NCI-H510A treated with DMSO at 0.1 percent for 48 hours (cell line): ENCODE measurements around the gene MSRB1.
"Not testable (repeated sequence)": the region's sequence is repeated elsewhere in the genome, so short reads cannot be mapped to it uniquely, and the experiment has no call there.

Source experiments
- DNase-seq: peaks from one replicate; lab custom pipeline; 2025; lab: John Stamatoyannopoulos, UW

MSRB1 gene

GRCh38 chr16:1960665-1961630 lies 17.9 kb upstream of the MSRB1 start:
- DNase-seq, result peak; percentile 31

DNA sequence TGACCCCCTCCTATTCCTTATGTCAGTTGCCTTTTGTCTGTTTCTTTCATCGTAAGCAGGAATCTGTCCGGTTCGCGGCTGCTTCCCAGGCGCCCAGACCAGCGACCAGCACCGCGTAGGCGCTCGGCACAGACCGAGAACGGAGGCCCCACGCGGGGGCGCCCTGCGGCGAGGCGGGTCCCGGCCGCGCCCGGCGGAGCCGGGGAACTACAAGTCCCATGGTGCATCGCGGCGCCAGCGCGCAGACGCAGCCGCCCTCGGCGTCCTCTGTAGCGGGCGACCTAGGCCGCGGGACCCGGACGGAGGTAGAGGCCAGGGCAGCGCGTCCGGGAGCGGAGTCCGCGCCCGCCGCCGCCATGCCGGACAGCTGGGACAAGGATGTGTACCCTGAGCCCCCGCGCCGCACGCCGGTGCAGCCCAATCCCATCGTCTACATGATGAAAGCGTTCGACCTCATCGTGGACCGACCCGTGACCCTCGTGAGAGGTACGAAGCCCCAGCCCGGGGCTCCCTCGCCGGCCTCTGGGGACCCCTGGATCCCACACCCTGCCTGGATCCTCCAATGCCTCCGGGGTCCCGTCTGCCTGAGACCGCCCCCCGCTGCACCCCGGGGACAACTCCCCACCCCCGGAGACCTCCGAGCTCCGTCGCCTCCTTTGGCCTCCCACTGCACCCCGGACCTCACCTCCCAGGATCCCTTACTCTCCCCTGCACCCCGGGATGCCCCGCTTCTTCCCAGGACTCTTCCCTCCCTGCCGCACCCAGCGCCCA lies 16.5 kb upstream of the MSRB1 start, which contains the start of gene NDUFB10:
NDUFB10 (plus strand) TSS at position 270 of the 771 bp plus-strand sequence; CDS start at position 357, 87 bp downstream.
- DNase-seq, result peak; percentile 69

- DNase-seq, result no peak
Measured at GRCh38 chr16:1958715-1959268, 15.8 kb upstream of the MSRB1 start.

DNA sequence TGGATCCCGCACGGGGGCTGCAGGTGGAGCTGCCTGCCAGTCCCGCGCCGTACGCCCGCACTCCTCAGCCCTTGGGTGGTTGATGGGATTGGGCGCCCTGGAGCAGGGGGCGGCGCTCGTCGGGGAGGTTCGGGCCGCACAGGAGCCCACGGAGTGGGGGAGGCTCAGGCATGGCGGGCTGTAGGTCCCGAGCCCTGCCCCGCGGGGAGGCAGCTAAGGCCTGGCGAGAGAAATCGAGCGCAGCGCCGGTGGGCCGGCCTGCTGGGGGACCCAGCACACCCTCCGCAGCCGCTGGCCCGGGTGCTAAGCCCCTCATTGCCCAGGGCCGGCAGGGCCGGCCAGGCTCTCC lies 15.1 kb upstream of the MSRB1 start:
- DNase-seq, result not testable (repeated sequence)

DNA sequence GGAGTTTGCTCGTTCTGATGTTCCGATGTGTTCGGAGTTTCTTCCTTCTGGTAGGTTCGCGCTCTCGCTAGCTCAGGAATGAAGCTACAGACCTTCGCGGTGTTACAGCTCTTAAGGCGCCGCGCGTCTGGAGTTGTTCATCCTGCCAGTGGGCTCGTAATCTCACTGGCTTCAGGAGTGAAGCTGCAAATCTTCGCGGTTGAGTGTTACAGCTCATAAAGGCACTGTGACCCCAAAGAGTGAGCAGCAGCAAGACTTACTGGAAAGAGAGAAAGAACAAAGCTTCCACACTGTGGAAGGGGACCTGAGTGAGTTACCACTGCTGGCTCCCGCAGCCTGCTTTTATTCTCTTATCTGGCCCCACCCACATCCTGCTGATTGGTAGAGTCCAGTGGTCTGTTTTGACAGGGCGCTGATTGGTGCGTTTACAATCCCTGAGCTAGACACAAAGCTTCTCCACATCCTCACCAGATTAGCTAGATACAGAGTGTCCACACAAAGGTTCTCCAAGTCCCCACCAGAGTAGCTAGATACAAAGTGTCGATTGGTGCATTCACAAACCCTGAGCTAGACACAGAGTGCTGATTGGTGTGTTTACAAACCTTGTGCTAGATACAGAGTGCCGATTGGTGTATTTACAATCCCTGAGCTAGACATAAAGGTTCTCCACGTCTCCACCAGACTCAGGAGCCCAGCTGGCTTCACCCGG lies 14.6 kb upstream of the MSRB1 start:
- DNase-seq, result not testable (repeated sequence)

DNA sequence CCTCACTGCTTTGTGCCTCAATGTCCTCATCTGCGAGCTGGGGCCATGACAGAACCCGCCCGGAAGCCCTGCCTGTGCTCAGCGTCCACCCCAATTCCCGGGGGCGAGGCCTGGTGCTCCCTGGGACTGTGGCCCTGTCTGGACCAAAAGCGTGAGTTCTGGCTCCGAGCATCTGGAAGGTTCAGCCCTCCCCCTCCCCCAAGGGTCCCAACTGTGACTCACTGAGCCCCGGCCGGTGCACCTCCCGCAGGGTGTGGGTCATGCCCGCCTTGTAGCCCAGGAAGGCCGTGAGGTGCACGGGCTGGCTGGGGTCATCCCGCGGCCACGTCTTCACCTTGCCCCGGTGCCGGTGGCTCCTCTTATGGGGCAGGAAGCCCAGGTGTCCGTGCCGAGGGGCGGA lies 10.7 kb upstream of the MSRB1 start:
- DNase-seq, result no peak

DNA sequence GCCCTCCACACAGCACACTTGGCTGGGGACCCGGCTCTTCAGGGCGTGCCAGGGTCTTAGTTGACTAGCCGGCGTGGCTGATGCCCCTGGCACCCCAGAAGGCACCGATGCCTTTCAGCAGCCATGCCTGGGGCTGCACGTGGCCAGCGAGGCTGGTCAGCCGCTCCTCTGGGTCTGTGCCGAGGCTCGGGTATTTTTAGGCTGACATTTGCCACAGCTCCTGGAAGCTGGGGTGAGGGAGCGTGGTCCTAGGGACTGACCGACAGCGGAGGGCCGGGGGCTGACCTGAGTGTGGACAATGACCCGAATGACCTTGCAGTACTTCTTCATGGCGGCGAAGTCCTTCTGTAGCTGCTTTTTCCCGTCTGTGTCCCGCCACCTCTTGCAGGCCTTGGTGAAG lies 7.6 kb upstream of the MSRB1 start:
- no peak for DNase-seq

GRCh38 chr16:1950047-1950446 lies 7.0 kb upstream of the MSRB1 start:
- DNase-seq, result no peak

GRCh38 chr16:1949507-1949906 lies 6.5 kb upstream of the MSRB1 start:
- DNase-seq, result no peak

- DNase-seq, result no peak
Measured at GRCh38 chr16:1947369-1947670, 4.3 kb upstream of the MSRB1 start.

DNA sequence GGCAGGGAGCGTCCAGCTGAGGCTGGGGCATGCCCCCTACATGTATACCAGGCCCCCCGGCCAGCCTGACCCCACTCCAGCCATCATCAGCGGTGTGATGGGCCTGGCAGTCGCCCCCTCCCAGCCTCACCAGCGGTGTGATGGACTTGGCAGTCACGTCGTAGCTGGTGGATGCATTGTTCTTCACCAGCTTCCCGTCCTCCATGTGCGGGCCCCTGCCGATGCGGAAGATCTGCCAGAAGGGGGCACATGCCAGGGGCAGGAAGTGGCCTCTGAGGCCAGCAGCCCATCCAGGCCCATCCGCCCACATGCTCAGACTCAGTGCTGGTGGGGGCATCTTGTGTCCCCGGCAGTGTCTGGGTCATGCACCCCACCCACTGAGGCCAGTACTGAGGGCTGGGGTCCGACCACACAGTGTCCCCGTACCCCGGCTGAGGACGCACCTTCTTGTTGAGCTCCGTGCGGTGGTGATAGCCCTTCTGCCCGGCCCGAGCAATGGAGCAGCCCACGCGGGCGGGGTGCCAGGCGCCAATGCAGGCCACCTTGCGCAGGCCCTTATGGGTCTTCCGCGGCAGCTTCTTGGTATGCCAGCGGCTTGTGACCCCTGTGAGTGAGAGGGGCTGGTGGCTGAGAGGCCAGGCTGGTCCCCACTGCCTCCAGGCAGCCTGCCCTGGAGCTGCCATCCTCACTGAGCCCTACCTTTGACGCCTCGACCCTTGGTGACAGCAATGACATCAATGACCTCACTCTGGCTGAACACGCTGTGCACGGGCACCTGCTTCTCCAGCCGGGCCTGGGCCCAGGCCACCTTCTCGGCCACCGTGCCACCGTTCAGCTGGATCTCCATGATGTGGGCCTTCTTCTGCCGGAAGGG lies 3.7 kb upstream of the MSRB1 start:
- no peak for DNase-seq

- DNase-seq, result no peak
Measured at GRCh38 chr16:1945559-1946391, 2.8 kb upstream of the MSRB1 start.

DNA sequence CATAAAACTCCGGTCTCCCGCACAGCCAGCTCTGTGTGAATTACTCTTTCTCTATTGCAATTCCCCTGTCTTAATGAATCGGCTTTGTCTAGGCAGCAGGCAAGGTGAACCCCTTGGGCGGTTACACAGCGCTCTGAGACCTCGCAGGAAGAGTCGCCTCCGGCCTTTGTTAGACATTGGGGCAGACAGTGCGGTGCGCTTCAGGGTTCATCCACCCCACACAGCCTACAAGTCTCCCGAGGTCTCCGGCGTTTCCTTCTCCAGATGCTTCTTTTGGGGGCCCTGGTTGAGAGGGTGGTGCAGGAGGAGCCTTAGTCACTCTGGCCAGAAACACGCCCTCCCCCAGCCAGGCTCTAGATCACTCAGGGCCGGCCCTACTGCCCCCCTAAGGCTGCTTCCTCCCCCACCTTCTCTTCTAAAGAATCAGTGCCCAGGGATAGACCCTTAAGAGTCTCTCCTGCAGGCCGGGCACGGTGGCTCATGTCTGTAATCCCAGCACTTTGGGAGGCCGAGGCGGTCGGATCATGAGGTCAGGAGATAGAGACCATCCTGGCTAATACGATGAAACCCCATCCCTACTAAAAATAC lies 1.7 kb upstream of the MSRB1 start:
- no peak for DNase-seq

- no peak for DNase-seq
Measured at GRCh38 chr16:1942047-1942809, 771 bp downstream of the MSRB1 start.

DNA sequence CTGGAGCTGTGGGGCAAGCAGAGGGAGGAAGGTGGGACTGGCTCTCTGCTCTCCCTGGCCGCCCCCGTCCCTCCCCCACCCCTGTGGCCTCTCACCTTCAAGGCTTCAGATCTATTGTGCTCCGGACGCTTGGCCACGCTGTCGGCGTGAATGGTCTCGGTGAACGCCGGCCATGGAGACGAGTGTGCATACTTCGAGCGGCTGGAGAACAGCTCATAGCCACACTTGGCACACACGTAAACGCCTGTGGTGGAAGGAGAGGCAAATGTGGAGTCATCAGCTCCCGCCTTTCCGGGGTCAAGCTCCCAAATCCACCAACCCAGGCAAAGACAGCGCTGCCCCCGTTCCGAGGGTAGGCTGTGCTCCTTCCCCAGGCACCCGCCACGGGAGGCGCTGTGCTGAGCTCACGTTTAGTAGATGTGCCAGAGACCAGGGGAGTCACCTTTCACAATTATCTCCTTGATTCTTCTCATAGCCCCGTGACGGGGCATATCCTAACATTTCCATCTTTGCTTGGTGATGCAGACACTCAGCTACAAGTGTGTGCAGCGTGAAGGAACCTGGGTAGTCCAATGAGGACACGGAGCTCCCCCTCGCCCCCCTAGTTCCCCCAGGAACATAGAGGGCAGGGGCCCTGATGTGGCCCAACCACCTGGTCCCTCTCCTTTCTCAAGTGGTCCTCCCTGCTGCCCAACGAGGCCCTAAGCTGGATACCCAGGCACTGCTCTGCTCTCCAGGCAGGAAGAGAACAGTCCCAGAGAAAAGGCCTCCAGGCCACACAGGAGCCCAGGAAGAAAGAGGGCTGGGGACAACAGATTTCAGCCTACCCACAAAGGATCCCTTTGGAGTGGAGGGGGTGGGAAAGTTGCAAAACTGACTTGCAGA lies 1.6 kb downstream of the MSRB1 start:
- DNase-seq, result peak; percentile 24

- DNase-seq, result no peak
Measured at GRCh38 chr16:1940273-1941161, 2.5 kb downstream of the MSRB1 start.

DNA sequence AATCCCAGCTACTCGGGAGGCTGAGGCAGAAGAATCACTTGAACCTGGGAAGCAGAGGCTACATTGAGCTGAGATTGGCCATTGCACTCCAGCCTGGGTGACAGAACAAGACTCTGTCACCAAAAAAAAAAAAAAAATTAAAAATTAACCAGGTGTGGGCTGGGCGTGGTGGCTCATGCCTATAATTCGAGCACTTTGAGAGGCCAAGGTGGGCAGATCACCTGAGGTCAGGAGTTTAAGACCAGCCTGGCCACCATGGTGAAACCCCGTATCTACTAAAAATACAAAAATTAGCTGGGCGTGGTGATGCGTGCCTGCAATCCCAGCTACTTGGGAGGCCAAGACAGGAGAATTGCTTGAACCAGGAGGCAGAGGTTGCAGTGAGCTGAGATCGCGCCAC lies 3.2 kb downstream of the MSRB1 start:
- not testable (repeated sequence) for DNase-seq
